Ectodermal cell (in vitro differentiated cells): ENCODE measurements around the gene NUP188.

Experiments
- H3K27ac ChIP-seq: 2 replicates; pipeline ENCODE4 v1.7.0; 2013; ENCODE audit warnings: mild to moderate bottlenecking, low read depth, low read length; ENCODE audit not compliant: insufficient read depth, poor library complexity, severe bottlenecking
- H3K27me3 ChIP-seq: 2 replicates; pipeline ENCODE4 v1.7.0; 2013; ENCODE audit warnings: mild to moderate bottlenecking, low read length; ENCODE audit not compliant: insufficient read depth, control insufficient read depth, poor library complexity, severe bottlenecking
- H3K36me3 ChIP-seq: one replicate; pipeline ENCODE4 v1.7.0; 2013; ENCODE audit warnings: low read length; ENCODE audit not compliant: control insufficient read depth, insufficient read depth
- H3K4me1 ChIP-seq: one replicate; pipeline ENCODE4 v1.7.0; 2013; ENCODE audit warnings: low read length; ENCODE audit not compliant: control insufficient read depth, insufficient read depth
- H3K4me3 ChIP-seq: 2 replicates; pipeline ENCODE4 v1.7.0; 2013; ENCODE audit warnings: low read depth, low read length, control low read depth; ENCODE audit not compliant: insufficient read depth
- H3K9me3 ChIP-seq: 2 replicates; pipeline ENCODE4 v1.7.0; 2013; ENCODE audit warnings: mild to moderate bottlenecking, low read length, moderate library complexity; ENCODE audit not compliant: control insufficient read depth
- WGBS, 2 experiments: methylation state at CpG; one replicate each; pipeline ENCODE4 v1.1.7; 2013; ENCODE audit warnings: missing lambda C conversion rate in 2 of 2; 5-methylcytosine and 5-hydroxymethylcytosine counted together

The NUP188 gene

DNA sequence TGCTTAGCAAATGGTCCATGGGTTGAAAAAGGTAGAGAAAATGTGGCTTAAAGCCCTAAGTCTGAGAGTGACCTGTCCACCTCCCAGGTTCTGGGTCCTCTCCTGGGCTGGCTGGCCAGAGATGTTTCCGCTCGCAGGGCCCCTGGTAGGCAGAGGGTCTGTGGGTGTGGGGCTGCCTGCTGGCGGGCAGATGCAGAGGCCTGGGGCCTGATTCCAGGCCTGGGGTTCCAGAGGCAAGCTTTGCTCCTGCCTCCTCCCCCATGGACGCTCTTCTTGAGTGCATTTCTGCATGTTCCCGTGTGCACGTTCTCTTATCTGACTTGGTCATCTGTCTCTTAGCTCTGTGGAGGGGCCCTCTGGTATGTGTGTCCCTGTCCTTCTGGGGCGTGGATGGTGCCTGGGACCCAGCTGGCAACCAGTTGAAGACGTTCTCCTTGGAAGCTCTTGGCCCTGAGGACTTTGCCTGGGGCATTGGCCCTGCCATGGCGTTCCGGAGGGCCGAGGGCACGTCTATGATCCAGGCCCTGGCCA, 92.7 kb downstream of the NUP188 start:
- WGBS, 2 experiments, result 95 to 96% methylated on average over 12 of the region's 12 CpGs
- no peak overlapping the region for H3K27ac ChIP-seq
- H3K9me3 ChIP-seq, result no peaks in the 10 kb centered on the region

DNA sequence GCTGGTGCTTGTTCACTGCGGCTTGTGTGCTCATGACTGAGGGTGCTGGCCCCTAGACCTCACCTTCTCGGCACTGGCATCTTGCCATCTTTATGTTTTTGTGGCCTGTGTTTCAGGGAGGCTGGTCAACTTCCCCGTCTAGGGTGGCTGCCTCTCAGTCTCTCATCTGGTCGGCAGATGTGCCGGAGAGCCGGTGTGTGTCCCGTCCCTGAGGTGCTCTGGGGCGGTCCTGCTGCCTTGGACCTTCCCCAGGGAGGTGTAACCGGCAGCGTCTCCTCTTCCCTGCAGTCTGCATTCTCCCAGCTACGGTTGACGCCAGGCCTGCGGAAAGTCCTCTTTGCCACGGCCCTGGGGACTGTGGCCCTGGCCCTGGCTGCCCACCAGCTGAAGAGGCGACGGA, 94.5 kb downstream of the NUP188 start:
- no peak overlapping the region for H3K4me3 ChIP-seq
- H3K9me3 ChIP-seq, result no peaks in the 10 kb centered on the region
- no peaks in the 10 kb centered on the region for H3K27me3 ChIP-seq
- no peak overlapping the region for H3K27ac ChIP-seq
- H3K4me1 ChIP-seq, result peaks cover 12% of the 10 kb centered on the region
- 95 to 97% methylated on average over 16 of the region's 16 CpGs for whole genome bisulfite sequencing, 2 experiments
- peaks cover 5% of the 10 kb centered on the region for H3K36me3 ChIP-seq

More for the DNA sequence above, 92.7 kb downstream of the NUP188 start:
- Histone ChIP-seq H3K27me3 (no peaks in the 10 kb centered on the region), H3K4me1 (peaks cover 12% of the 10 kb centered on the region), H3K36me3 (peaks cover 5% of the 10 kb centered on the region), H3K4me3 (no peak overlapping the region)

DNA sequence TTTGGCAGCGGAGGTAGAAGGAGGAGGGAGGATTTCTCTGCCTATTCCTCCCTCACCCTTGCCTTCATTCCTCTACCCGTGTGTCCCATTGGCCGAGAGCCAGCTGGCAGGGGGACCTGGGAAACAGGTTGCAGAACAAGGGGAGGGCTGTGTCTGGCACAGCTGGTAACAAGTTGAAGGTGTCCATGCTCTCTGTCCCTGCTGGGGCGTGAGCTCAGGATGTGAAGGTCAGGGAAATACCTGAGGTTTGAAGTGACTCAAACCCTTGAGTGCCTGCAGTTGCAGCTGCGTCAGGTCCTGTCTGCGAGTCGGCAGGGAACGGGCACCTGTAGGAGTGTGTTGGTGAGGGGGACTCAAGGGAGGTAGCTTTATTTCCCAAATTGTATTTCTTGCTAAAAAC, 105.1 kb downstream of the NUP188 start:
- H3K4me3 ChIP-seq, result no peak overlapping the region
- no peaks in the 10 kb centered on the region for H3K4me1 ChIP-seq
- WGBS, 2 experiments, result 95 to 97% methylated on average over 8 of the region's 8 CpGs
- no peaks in the 10 kb centered on the region for H3K27me3 ChIP-seq
- H3K27ac ChIP-seq, result no peak overlapping the region
- no peaks in the 10 kb centered on the region for H3K9me3 ChIP-seq
- peaks cover 9% of the 10 kb centered on the region for H3K36me3 ChIP-seq

DNA sequence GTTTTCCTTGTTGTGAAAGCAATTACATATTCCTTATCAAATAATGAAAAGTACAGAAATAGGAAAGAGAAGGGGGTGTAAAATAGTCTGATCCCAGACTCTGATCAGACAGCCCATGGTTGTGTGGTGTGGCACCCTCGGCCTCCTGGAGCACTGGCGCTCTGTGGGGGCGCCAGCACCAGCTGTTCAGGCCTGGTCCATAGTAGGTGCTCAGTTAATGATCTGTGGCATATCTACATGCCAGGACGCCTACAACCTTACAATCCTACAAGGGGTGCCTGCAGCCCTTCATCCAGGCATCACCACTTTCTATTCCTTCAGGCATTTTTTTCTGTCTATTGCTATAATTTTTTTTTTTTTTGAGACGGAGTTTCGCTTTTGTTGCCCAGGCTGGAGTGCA, 105.5 kb downstream of the NUP188 start:
- H3K27me3 ChIP-seq, result no peaks in the 10 kb centered on the region
- no peaks in the 10 kb centered on the region for H3K9me3 ChIP-seq
- H3K36me3 ChIP-seq, result peaks cover 9% of the 10 kb centered on the region
- WGBS, 2 experiments, result 92 to 96% methylated on average over 6 of the region's 6 CpGs
- no peak overlapping the region for H3K27ac ChIP-seq
- no peak overlapping the region for H3K4me3 ChIP-seq
- no peaks in the 10 kb centered on the region for H3K4me1 ChIP-seq

DNA sequence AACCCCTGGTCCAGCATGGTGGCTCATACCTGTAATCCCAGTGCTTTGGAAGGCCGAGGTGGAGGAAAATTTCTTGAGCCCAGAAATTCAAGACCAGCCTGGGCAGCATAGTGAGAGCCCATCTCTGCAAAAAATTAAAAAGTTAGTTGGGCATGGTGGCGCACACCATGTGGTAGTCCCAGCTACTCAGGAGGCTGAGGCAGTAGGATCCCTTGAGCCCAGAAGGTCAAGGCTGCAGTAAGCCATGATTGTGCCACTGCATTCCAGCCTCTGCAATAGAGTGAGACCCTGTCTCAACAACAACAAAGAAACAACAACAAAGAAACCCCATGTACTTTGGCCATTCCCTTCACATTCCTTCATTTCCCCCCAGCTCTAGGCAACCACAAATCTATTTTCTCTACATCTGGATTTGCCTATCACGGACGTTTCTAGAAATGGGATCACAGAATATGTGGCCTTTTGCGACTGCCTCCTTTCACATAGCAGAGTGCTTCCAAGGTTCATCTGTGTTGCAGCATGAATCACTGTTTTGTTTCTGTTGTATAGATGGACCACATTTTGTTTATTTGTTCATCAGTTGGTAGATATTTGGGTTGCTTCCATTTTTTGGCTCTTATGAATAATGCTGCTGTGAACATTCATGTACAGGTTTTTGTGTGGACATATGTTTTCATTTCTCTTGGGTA, 106.8 kb downstream of the NUP188 start:
- Histone ChIP-seq H3K4me1 (no peaks in the 10 kb centered on the region), H3K27me3 (no peaks in the 10 kb centered on the region), H3K36me3 (no peaks in the 10 kb centered on the region), H3K27ac (no peak overlapping the region), H3K4me3 (no peak overlapping the region), H3K9me3 (no peaks in the 10 kb centered on the region)
- 94 to 97% methylated on average over 5 of the region's 5 CpGs for WGBS, 2 experiments
